Stimulated activated CD4-positive, alpha-beta T cell treated with anti-CD3 and anti-CD28 coated beads, TNF-alpha, amount 100 ng/mL, for 24 hours (primary cell): ENCODE data around the gene S100A3.

Source experiments
- DNase-seq, 3 experiments: peaks; one replicate each; pipeline ENCODE4 v3.0.0-alpha.2; 2020; ENCODE audit warnings: low read depth in 3 of 3

The S100A3 gene

DNA sequence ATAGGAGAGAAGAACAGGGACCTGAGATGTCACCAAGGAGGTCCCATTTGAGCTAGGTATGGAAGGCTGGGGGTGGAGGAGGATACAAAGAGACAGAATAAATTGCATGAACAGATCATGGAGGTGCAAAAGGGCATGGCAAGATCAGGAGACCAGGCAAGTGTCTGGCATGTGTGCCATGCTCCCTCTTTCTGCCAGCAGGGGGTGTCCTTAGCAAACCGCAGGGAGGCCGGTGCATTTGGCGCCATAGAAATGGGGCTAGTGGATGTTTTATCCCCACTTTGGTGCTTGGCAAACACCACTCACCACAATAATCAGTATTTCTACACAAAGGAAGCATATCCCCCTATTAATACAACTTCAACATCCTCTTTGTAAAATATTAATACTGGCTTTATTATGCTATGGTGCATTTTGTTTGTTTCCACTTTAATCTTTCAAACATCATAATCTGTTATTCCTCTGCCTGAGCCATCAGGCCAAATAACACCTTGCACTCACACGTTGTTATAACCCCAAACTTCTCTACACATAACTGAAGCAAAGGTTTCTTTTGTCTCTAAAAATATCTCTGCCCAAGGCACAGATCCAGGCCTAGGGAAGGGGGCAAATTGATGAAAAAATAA, 39.2 kb downstream of the S100A3 start:
- DNase-seq, result peak; percentile 40 to 71 (median 42)

DNA sequence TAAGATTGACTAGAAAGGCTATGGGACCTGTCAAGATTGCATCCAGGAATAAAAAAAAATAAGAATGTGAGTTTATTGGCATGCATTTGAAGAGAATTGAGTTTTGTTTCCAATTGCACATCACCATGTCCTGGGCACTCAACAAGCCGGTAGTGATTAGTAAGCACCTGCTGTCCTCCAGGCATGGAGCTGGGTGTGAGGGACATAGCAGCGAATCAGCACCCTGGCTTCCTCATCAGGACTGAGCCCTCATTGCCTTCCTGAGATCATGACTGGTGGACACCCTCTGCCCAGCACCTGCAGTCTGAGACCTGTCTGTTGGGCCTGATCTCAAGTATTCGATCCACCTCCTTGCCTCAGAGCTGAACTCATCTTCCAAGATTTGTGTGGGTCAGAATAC, 40.0 kb downstream of the S100A3 start:
- no peak for DNase-seq

DNA sequence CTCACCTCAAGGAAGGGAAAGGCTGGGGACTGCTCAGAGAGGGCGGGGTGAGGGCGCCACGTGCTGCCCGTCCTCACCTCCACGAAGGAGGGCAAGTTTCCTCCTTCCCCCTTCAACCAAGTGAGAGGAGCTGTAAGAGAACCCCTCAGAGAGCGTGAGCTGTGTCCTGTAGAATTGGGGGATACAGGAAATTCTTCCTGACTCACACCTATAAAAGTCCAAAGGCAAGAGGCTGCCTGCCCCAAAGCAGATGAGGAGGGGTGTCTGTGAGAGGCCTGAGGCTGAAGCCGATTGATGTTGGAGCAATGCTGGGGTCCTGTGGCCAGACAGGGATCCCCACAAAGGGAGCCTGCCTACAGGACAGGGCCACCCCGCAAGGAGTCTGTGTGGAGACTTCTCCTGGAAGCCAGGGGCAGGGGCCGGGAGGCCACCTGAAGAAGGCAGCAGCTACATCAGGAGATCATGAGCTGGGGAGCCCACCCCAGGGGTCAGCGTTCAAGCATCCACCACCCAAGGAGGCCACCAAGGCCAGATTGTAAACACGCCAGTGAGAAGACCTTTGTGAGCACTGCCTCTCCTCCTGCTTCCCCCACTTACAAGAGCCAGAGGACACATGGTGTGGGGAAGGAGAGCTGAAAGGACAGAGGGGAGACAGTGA, 41.0 kb downstream of the S100A3 start:
- no peak for DNase-seq

DNA sequence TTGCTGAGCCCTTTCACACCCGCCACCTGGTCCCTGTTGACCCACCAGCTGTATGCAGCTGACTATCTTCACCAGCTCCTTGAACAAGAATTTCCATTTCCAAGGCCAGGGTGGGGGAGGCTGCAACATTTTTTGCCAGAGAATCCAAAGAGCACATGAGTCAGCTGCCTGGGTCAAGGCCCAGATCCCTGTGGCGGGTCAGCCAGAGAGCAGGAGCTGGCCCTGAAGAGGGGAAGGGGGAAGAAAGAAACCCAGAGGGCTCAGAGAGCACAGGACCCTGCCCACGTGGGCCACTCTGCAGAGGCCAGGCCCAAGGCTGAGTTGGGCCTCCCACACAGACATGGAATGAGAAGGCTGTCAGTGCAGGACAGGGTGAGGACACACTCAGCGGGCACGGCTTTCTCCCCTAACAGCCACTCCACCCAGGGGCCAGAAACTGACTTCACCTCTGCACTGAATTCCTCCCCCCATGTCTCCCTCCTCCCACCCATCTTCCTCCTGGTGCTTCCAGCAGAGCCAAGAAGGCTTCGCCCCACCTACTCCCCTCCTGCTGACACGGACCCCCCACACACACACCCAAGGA, 42.1 kb downstream of the S100A3 start:
- DNase-seq, result no peak

DNA sequence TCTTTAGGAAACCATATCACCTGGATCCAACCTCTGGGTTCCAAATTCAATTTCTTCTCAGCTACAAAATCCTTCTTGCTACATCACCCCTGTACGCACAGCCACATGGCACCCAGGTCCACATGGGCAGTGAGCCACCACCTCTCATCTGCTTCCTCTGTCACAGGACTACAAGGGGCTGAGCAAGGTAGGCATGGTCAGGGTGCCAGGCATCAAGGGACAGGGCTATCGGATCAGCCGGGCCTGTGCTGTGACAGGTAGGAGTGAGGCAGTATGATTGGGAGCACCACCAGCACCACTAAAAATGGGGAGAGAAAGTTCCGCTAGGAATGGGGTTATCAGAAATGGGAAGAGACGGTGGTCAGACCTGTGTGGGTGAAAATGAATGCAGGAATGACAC, 42.7 kb downstream of the S100A3 start:
- no peak for DNase-seq

DNA sequence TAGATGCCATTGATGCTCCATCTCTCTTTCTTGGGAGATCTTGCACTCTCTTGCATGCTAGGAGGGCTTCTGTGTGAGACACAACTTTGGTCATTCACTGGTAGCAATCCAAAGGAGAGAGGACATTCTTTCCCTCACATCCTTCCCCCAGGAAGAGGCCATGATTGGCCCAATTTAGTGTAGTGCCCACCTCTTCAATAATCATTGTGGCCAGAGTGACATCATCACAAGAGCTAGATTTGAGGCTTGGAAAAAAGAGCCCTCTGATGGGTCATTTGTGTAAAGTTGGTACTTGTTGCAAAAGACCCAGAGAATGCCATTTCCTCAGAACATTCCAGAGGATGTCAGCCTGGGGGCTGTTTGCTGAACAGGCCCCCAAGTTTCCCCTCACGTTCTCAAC, 43.5 kb downstream of the S100A3 start:
- DNase-seq, result no peak

DNA sequence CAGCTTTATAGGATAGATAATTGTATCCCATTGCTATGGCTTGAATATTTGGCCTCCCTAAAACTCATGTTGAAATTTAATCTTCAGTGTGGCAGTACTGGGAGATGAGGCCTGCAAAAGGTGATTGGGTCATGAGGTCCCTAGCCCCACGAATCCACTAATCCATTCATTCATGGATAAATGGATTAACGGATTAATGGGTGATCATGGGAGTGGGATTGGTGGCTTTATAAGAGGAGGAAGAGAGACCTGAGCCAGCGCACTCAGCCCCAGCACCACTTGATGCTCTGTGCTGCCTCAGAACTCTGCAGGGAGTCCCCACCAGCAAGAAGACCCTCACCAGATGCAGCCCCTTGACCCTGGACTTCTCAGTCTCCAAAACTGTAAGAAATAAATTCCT, 45.3 kb downstream of the S100A3 start:
- DNase-seq, result no peak

DNA sequence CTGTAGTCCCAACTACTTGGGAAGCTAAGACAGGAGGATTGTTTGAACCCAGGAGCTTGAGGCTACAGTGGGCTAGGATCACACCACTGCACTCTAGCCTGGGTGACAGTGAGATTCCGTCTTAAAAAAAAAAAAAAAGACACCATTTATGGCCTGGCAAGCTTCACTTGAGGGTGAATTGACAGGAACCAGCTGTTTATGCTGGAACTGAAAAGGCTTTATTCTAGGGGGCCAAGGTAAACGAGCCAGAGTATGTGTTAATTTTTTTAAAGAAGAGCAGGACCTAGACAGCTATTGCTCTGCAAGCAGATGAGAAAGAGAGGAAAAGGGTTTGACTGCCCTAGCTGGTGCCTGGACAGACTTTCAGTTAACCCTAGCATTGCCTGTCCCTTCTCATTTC, 50.3 kb downstream of the S100A3 start:
- DNase-seq, result no peak
